ENCODE measurements around the gene HS6ST3. TPM values are rescaled to one million over a fixed set of nuclear protein-coding genes. Genes with fewer than 3 reads are reported as not detected.
A peak's percentile ranks its signal among the peaks of the same experiment; 100 is the strongest.

Gene HS6ST3
- total RNA-seq, 1 donor, result not detected

DNA sequence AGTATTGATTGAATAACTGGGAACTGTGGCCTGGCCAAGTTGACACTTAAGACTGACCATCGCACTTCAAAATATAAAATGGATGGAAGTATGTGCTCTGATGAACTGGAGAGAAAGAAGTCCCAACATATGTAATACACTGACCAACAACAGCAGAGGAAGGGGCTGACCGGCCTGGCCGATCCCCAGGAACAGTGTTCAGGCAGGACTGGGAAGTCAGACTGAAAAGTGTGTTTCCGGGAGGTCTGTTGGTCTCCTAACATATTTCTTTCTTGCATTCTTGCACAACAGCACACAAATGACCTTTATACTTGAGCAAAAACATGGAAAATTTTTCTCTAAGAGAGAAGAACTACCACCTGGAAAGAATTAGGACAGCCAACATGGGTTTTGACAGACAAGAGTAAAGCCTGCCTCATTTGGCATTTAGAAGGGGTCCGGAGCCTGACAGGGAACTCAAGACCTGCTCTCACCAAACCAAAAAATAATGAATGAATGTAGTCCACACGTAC lies 606.5 kb downstream of the HS6ST3 start:
- DNase-seq (ENCODE audit: low read depth in 2 of 3, low spot score in 2 of 3), result no peak

DNA sequence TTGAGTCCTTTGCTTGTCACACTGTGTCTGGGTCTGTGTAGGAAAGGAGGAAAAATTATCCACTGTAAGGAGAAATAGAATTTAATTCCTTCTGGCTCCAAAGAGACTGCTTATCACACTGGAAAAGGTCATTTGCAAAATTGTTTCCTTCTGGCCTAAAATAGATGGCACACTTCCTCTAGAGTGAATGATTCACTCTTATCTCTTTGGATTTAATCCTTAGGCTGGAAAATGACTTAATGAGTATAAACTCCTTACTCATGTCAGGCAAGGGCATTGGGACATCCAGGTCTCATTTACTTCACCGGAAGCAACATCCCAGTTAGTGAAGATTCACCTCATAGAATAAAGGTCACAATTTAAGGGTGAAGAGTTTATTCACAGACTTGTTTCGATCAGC lies 610.8 kb downstream of the HS6ST3 start:
- DNase-seq (ENCODE audit: low read depth in 2 of 3, low spot score in 2 of 3), result no peak

DNA sequence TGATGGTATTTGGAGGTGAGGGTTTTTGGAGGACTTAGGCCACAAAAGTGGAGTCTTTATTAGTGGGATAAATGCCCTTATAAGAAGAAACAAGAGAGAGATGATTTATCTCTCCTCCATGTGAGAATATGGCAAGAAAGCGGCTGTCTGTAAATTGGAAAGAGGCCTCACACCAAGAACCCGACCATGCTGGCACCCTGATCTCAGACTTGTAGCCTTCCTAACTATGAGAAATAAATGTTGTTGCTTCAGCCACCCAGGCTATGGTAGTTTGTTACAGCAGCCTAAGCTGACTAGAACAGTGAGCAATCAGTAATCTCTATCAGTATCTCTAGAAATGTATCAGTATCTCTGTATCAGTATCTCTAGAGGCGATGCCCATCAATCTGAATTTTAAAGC lies 617.2 kb downstream of the HS6ST3 start:
- no peak for DNase-seq (ENCODE audit: low read depth in 2 of 3, low spot score in 2 of 3)

GRCh38 chr13:96710166-96710862 lies 620.4 kb downstream of the HS6ST3 start:
- no peak for DNase-seq (ENCODE audit: low read depth in 2 of 3, low spot score in 2 of 3)

- no peak for DNase-seq (ENCODE audit: low read depth in 2 of 3, low spot score in 2 of 3)
Observed at GRCh38 chr13:96720446-96720845, 630.5 kb downstream of the HS6ST3 start.

DNA sequence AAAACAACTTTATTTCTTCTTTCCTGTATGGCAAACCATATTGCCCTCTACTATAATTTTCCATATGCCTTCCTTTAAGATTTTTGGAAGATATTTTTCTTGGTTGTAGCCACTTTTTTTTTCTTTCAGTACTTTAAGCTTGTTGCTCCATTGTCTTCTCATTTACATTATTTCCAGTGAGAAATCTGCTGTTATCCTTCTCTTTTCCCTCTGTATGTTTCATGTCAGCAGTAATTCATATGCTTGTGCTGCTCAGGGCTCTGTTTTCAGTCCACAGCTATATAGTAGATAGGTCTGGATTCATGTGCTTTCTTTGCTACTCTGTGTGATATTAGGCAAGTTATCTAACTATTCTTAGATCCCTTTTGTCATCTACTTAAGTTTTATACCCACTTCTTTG lies 636.7 kb downstream of the HS6ST3 start:
- no peak for DNase-seq (ENCODE audit: low read depth in 2 of 3, low spot score in 2 of 3)

- no peak for DNase-seq (ENCODE audit: low read depth in 2 of 3, low spot score in 2 of 3)
Observed at GRCh38 chr13:96728463-96728862, 638.6 kb downstream of the HS6ST3 start.

DNA sequence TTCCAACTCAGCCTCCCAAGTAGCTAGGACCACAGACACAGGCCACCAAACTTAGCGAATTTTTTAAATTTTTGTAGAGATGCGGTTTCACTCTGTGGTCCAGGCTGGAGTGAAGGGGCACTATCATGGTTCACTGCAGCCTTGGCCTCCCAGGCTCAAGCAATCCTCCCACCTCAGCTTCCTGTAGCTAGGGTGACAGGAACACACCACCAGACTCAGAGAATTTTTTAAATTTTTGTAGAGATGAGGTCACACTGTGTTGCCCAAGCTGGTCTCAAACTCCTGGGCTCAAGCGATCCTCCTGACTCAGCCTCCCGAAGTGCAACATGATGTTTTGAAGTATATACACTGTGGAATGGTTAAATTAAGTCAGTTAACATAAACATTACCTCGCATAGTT lies 640.8 kb downstream of the HS6ST3 start:
- DNase-seq (ENCODE audit: low read depth in 2 of 3, low spot score in 2 of 3), result no peak

- no peak for DNase-seq (ENCODE audit: low read depth in 2 of 3, low spot score in 2 of 3)
Observed at GRCh38 chr13:96734499-96734898, 644.6 kb downstream of the HS6ST3 start.

DNA sequence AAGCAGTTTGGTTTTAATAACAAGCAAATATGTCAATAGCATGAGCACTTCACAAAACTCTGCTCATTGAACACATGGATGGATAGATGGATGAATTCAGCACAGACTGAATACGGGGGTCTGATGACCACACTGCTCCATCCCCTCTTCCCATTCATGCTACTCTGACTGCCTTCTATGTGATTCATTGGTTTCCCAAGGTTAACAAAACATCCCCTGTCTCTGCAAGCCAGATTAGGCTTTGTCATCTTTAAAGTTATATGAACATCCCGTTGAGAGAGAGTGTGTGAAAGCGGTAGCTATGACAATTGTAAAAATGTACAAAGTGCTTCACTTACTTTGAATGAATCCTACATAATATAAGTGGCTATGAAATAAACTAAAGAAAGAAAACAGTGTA lies 651.9 kb downstream of the HS6ST3 start:
- no peak for DNase-seq (ENCODE audit: low read depth in 2 of 3, low spot score in 2 of 3)

DNA sequence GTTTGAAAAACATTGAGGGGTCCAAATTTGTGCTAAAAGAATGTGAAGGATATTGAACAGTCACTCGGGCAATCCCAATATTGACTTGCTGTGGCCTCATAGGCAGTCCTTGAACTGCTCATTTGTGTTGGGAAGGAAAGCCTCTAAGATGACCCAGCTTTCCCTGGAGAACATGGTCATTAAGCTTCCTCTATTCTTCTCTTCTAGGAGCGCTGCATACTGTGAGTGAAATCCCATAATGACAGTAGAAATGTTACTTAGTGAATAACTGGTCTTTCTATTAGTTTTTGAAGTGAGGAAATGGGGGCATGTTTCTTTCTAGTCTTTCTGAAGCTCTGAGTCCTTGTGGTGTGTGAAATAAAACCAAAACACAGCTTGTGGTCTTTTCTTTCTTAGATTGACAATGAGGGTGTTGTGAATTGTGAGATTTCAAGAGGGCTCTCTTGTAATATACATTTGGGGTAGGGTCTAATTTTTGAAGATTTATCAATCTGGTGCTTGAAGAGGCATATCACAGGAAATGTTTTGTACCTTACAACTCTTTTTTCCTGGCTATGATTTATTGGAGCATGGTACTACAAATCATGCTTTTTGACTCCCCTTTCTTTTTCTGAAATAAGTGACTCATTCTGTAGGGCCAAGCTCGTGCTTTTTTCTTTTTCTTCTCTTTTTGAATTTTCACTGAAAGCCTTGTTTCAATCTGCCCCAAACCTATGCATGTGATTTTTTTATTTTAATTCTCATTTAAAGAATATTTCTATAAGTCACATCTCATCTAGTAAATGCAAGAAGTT lies 653.6 kb downstream of the HS6ST3 start:
- no peak for DNase-seq (ENCODE audit: low read depth in 2 of 3, low spot score in 2 of 3)

GRCh38 chr13:96744367-96745331 lies 654.7 kb downstream of the HS6ST3 start:
- DNase-seq (ENCODE audit: low read depth in 2 of 3, low spot score in 2 of 3), result no peak

- DNase-seq (ENCODE audit: low read depth in 2 of 3, low spot score in 2 of 3), result no peak
Observed at GRCh38 chr13:96746886-96747285, 657.0 kb downstream of the HS6ST3 start.

DNA sequence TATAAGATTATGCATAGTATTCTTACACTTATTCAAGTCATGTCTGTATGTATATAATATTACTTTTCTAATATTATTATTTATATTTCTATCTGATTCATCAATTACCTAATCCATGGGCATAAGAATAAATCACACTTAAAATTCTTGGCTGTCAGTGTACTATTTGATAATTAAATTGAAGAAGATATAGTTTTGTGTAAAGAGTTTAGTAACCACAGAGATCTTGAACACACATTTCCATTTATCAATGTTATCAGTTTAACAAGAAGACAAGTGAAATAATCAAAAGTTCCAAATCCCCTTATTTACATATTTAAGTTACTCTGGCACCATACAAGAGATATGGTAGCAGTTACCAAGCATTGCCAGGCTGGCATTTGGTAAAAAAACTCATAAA lies 659.9 kb downstream of the HS6ST3 start:
- DNase-seq (ENCODE audit: low read depth in 2 of 3, low spot score in 2 of 3), result no peak

DNA sequence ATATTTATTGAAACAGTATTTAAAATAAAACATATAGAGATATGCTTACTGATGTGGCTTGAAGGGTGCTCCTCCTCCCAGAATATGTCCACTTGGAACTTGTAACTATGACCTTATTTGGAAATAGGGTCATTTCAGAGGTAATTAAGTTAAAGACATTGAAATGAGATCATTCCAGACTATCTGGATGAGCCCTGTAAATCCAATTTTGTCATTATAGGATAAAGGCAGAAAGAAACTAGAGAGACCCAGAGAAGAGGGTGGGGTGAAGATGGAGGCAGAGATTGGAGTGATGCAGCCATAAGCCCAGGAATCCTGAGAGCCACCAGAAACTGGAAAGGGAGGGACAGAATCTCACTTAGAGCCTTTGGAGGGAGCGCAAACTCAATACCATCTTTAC lies 661.2 kb downstream of the HS6ST3 start:
- no peak for DNase-seq (ENCODE audit: low read depth in 2 of 3, low spot score in 2 of 3)

GRCh38 chr13:96762876-96763275 lies 673.0 kb downstream of the HS6ST3 start:
- no peak for DNase-seq (ENCODE audit: low read depth in 2 of 3, low spot score in 2 of 3)

GRCh38 chr13:96766306-96766705 lies 676.4 kb downstream of the HS6ST3 start:
- DNase-seq (ENCODE audit: low read depth in 2 of 3, low spot score in 2 of 3), result no peak

DNA sequence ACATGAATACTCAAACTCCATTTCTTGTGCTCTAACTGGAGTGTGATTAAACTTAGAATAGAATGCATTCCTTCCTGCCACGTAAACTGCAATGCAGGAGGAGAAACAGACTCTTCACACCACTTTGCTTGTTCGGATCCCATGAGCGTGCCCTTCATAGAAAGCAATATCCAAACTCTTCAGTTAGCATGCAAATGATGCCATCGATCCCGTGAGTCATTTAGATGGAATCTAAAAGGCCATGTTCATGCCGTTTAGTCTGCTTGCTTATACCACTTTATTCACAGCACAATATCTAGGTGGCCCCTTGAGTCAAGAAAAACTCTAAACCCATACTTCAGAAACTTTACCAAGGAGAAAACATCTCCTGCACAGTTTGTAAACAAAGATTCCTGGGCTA lies 678.6 kb downstream of the HS6ST3 start:
- no peak for DNase-seq (ENCODE audit: low read depth in 2 of 3, low spot score in 2 of 3)

- no peak for DNase-seq (ENCODE audit: low read depth in 2 of 3, low spot score in 2 of 3)
Observed at GRCh38 chr13:96769874-96770273, 680.0 kb downstream of the HS6ST3 start.

DNA sequence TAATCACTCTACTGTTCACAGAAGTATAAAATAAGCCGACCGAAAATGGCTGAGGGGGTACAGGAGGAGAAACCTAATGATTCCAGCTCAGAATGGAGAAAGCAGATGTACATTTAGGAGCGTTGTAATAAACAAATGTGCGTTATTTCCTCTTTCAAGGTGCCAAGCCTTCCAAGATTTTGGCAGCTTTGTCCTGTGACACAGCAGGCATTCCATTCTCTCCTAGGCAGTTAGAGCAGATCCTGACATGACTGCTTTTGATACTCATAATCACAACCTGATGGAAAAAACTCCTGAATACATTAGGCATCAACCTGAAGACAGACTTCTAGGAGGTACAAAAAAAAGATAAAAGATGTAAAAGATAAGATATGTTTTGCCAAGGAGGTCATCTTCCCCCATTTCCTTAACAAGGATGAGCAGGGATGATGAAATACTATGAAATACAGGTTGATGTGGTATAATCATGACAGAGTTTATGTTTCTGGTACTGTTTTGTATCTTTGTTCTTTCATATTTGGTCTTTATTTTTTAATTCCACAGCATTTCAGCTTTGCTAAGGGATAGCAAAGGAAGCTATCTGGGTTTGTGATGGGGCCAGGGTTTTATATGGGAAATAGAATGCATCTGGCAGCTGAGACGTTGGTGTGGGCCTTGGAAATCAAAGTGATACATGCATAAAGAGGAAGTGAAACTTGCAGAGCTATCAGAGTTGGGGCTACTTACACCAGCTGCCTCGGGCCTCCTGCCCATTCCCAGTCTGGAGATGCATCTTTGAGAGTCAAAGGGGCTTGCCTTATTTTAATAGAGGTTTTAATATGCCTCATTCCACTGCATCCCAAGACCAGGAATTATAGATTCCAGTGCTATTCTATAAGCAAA lies 681.8 kb downstream of the HS6ST3 start:
- DNase-seq (ENCODE audit: low read depth in 2 of 3, low spot score in 2 of 3), result peak in 1 of 3 donors; percentile 3

Measured in hematopoietic multipotent progenitor cell (in vitro differentiated cells).